HG03457 (cell line): ENCODE results near the gene ZBTB43.
"Not testable (repeated sequence)": the region's sequence is repeated elsewhere in the genome, so short reads cannot be mapped to it uniquely, and the experiment has no call there.

Experiments used
- ATAC-seq: cut with Tn5 transposase; IDR thresholded peaks from one replicate; pipeline ENCODE4 v1.9.1; 2021; ENCODE audit warnings: moderate number of reproducible peaks; ENCODE audit not compliant: unreplicated experiment

Gene ZBTB43

GRCh38 chr9:126804696-126805553 lies at the start of gene ZBTB43:
Gene ZBTB43, plus strand, starts transcription at chr9:126805040. Its CDS starts 27,470 bp downstream, at chr9:126832510.
- ATAC-seq, result peak; percentile 43

DNA sequence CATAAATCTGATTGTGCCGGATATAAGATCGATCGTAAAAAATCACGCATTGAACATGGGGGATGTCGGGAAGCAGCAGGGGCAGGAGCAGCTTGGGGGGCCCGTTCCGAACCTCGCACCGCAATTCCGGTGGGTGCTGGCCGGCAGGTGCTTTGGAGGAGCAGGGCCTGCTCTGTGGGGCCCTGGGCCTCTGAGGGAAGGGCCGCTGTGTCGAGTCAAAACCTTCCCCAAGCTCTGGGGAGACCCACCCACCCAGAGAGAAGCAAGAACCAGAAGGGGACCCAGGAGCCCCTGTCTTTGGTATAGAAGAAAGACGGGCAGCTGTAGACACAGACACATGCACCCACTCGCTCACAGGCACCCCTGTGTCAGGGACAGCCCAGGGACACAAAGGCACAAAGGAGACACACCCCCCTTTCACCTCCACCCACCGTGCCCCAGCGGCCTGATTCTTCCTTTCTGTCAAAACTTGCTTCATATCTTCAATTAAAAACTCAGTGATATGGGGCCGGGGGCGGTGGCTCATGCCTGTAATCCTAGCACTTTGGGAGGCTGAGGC lies 49.4 kb upstream of the ZBTB43 start:
- ATAC-seq, result no peak

- ATAC-seq, result no peak
Observed at GRCh38 chr9:126756238-126756637, 48.6 kb upstream of the ZBTB43 start.

GRCh38 chr9:126756876-126757415 lies 47.9 kb upstream of the ZBTB43 start:
- no peak for ATAC-seq

- ATAC-seq, result no peak
Observed at GRCh38 chr9:126758916-126759585, 45.8 kb upstream of the ZBTB43 start.

DNA sequence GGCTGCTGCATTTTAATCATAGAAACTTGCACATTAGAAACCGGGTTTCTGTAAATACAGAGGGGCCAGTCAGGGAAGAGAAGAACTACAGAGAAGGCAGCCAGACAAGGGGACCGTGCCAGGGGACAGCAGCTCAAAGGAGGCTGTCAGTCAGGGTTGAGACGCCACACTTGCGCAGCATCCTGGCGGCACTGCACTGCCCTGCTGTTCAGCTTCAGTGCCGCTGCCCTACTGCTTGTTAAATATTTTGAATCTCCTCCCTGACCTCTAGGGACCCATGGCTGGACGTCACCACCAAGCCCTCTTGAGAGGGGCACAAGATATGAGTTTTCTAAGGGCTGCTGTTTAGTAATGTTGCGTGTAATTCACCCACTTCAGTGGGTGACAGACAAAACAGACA lies 43.6 kb upstream of the ZBTB43 start:
- no peak for ATAC-seq

DNA sequence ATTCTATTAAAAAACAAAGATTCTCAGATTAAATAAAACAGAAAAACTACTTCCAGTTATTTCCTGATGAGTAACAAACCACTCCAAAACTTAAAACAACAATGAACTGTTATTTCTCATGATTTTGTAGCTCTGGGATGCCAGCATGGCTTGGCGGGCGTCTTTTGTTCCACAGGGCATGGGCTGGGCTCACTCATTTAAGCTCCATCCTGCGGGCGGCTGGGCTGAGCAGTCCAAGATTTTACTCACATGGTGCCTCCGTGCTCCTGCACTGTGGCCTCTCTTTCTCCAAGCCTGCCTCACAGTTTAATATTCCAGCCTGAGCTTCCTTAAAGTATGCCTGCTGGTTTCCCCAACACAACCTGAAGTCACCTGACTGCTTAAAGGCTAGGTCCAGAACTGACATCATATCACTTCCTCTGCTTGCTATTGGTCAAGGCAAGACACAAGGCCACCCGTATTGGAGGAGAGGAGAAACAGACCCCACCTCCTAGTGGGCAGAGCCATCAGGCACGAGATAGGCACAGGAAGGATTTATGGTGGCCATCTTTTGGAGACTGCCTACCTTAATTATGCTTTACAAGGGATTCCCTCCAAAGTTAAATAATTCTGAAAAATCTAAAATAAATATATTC lies 41.6 kb upstream of the ZBTB43 start:
- no peak for ATAC-seq

DNA sequence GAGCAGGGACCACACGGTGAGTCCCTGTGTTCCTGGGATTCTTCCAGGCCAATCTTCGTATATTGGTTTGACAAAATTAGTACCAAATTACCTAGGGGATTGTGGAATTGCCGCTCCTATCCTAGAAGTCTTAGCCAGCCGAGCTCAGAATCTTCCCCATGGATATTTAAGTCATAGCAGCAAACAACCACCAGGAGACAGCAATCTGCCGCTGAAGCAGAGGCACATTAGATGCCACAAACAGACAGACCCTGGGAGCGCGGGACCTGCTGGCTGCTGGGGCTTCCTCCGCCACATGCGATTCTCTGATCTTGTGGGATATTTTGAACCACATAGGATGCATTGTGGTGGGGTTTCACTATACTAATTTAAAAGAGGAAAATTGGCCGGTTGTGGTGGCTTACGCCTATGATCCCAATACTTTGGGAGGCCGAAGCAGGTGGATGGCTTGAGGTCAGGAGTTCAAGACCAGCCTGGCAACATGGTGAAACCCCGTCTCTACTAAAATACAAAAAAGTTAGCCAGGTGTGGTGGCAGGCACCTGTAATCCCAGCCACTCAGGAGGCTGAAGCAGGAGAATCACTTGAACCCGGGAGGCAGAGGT lies 31.7 kb upstream of the ZBTB43 start:
- no peak for ATAC-seq

- ATAC-seq, result no peak
Observed at GRCh38 chr9:126775926-126776325, 28.9 kb upstream of the ZBTB43 start.

DNA sequence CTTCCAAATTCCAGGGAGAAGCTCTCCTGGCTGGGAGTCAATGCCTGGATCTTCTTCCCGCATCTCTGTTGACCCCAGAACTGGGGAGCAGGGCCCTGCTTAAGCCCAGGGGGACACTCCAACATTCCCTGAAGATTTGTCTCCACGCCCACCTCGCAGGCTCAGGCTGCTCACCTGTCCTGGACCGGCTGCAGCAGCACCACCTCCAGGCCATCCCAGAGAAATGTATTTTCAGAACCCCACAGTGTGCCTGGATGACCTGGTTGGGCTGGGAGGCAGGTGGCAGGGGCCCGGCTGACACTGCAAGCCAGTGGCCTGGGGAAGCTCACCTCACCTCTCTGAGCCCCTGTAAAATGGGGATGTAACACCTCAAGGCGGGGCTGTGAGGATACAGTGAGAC lies 27.1 kb upstream of the ZBTB43 start:
- ATAC-seq, result no peak

GRCh38 chr9:126778141-126778540 lies 26.7 kb upstream of the ZBTB43 start:
- ATAC-seq, result no peak

DNA sequence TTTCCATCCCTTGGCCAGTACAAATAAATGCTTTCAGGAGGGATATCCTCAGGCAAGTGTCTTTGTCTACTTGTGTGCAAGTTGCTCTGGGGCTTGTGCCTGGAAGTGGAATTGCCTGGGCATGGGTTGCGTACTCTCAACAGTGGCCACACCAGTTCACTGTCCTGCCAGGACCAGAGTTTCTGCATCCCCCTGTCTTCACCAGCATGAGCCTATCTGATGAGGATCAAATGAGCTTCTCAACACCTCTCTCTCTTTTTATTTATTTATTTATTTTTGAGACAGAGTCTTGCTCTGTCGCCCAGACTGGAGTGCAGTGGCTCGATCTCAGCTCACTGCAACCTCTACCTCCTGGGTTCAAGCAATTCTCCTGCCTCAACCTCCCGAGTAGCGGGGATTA lies 26.1 kb upstream of the ZBTB43 start:
- not testable (repeated sequence) for ATAC-seq

- no peak for ATAC-seq
Observed at GRCh38 chr9:126781186-126782052, 23.4 kb upstream of the ZBTB43 start.

GRCh38 chr9:126782053-126782388 lies 22.8 kb upstream of the ZBTB43 start:
- ATAC-seq, result no peak

DNA sequence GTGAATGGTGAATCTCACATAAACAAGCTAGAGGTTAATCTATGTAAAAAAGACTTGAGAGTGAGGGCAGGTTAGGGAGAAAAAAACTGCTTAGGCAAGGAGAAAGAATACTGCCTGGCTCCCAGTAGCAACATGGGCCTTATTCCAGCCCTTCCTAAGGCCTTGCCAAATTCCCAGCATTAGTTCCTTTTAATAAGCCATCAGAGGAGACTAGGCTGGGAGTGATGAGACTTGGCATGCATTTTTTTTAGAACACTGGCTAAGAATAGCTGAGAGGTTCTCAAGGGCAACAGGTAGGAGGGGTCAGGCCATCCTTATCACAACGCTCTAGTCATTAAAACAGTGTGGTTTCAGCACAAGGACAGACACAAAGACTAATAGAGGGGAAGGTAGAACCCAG lies 20.9 kb upstream of the ZBTB43 start:
- no peak for ATAC-seq

DNA sequence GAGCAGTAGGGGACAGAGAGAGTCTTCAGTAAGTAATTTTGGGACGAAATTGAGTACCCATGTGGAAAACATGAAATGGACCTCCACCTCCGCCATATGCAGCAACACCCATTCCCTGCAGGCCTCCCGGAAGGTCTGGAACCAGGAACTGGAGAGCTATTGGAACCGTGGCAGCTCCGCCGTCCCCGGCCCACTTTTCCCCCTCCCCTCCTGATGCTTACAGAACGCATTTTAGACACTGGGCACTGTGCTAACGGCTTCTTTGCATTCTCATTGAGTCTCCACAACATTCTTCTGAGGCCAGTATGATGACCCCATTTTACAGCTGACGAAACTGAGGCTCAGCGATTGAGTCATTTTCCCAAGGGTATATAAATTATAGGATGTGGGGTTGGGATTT lies 20.4 kb upstream of the ZBTB43 start:
- ATAC-seq, result no peak

- not testable (repeated sequence) for ATAC-seq
Observed at GRCh38 chr9:126784841-126785240, 20.0 kb upstream of the ZBTB43 start.

GRCh38 chr9:126788046-126788445 lies 16.8 kb upstream of the ZBTB43 start:
- no peak for ATAC-seq

DNA sequence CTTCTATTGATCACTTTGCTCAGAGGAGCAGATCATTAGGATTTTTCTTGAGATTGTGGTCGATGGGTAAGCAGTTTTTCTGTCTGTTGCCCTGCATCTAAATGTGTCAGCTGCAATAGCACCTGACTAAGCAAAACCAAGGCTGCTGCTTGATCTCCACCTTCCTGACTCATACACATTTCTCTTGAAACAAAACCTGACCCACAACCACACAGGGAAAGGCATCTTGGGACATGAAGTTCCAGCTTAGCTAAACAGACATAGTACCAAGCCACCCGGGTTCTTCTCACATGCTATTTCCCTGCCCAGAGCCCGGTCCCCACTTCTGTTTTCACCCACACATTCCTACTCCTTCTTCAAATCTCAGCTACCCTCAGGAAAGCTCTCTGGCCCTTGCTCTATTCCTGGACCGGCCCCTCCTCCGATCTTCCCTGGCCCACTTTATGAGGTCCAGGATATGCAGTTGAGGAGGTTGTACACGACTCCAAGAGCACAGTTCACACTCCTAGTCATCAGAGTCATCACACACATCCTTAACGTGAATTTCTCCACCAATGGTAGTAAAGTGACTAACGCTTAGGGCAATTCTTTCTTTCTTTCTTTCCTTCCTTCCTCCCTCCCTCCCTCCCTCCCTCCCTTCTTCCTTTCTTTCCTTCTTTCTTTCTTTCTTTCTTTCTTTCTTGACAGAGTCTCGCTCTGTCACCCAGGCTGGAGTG lies 16.0 kb upstream of the ZBTB43 start:
- ATAC-seq, result no peak
